ENCODE results near the gene ACTL8. TPM values are rescaled to one million over a fixed set of nuclear protein-coding genes. Genes with fewer than 3 reads are reported as not detected.
A peak's percentile ranks its signal among the peaks of the same experiment; 100 is the strongest.

Gene ACTL8
- total RNA-seq, 3 donors from 2014 or later: 0.35 to 1.0 TPM; not detected in 1

GRCh38 chr1:17829579-17829978, 74.4 kb downstream of the ACTL8 start:
- H3K9me3 ChIP-seq: no peaks in the 10 kb centered on the region
- intact Hi-C loops (cut with DNase I, micrococcal nuclease): loop anchor here in 1 of 2 donors (10.0 kb wide), 1 partner anchor 335 kb away; no protein-coding TSS in a partner anchor
- H3K4me3 ChIP-seq: no peak overlapping the region
- no peaks in the 10 kb centered on the region for H3K36me3 ChIP-seq (ENCODE audit: low read depth)
- no peaks in the 10 kb centered on the region for H3K4me1 ChIP-seq (ENCODE audit: low read depth)
- TF ChIP-seq CTCF (IDR thresholded peaks at IDR 0.05): no peak
- DNase-seq (no peak), ATAC-seq (no peak)

- ATAC-seq (no peak), DNase-seq (peak in 1 of 3 donors; percentile 52)
- intact Hi-C loops (cut with DNase I, micrococcal nuclease): no loop called here
- Histone ChIP-seq H3K4me3 (no peak overlapping the region), H3K9me3 (no peaks in the 10 kb centered on the region), H3K36me3 (ENCODE audit: low read depth) (no peaks in the 10 kb centered on the region), H3K4me1 (ENCODE audit: low read depth) (no peaks in the 10 kb centered on the region)
- no peak for TF ChIP-seq CTCF (IDR thresholded peaks at IDR 0.05)
Measured at GRCh38 chr1:17831597-17831996, 76.5 kb downstream of the ACTL8 start.

GRCh38 chr1:17833661-17834501, 78.7 kb downstream of the ACTL8 start:
- no peak for TF ChIP-seq CTCF (IDR thresholded peaks at IDR 0.05)
- Histone ChIP-seq H3K4me3 (no peak overlapping the region), H3K4me1 (ENCODE audit: low read depth) (no peaks in the 10 kb centered on the region), H3K9me3 (no peaks in the 10 kb centered on the region), H3K36me3 (ENCODE audit: low read depth) (no peaks in the 10 kb centered on the region)
- no peak for ATAC-seq
- intact Hi-C loops (cut with DNase I, micrococcal nuclease): no loop called here
- DNase-seq: no peak

GRCh38 chr1:17834561-17835100, 79.5 kb downstream of the ACTL8 start:
- no peak for TF ChIP-seq CTCF (IDR thresholded peaks at IDR 0.05)
- intact Hi-C loops (cut with DNase I, micrococcal nuclease): no loop called here
- Histone ChIP-seq H3K4me3 (no peak overlapping the region), H3K9me3 (no peaks in the 10 kb centered on the region), H3K4me1 (ENCODE audit: low read depth) (no peaks in the 10 kb centered on the region), H3K36me3 (ENCODE audit: low read depth) (no peaks in the 10 kb centered on the region)
- DNase-seq (no peak), ATAC-seq (no peak)

- DNase-seq (no peak), ATAC-seq (no peak)
- no peaks in the 10 kb centered on the region for H3K4me1 ChIP-seq (ENCODE audit: low read depth)
- no peaks in the 10 kb centered on the region for H3K9me3 ChIP-seq
- intact Hi-C loops (cut with DNase I, micrococcal nuclease): no loop called here
- H3K36me3 ChIP-seq (ENCODE audit: low read depth): no peaks in the 10 kb centered on the region
- no peak overlapping the region for H3K4me3 ChIP-seq
- no peak for TF ChIP-seq CTCF (IDR thresholded peaks at IDR 0.05)
Measured at GRCh38 chr1:17837233-17838030, 82.3 kb downstream of the ACTL8 start.

Data from mucosa of descending colon (tissue), 3 donors.